Measurements from ENCODE around the gene RCOR1. TPM values are rescaled to one million over a fixed set of nuclear protein-coding genes. Genes with fewer than 3 reads are reported as not detected.
"Not testable (repeated sequence)": the region's sequence is repeated elsewhere in the genome, so short reads cannot be mapped to it uniquely, and the experiment has no call there.

RCOR1 gene
- 19.7 and 38.3 TPM in 2 replicates for total RNA-seq

GRCh38 chr14:102591944-102592762 lies at the start of gene RCOR1:
Gene RCOR1, plus strand, starts transcription at chr14:102592649. Its CDS starts 238 bp downstream, at chr14:102592887.
- FAIRE-seq (no peak), DNase-seq (ENCODE audit: low read depth) (peak; percentile 81)
- peaks cover 3% of the 10 kb centered on the region for H3K36me3 ChIP-seq (ENCODE audit: control insufficient read depth, insufficient read depth, low read length)
- no peaks in the 10 kb centered on the region for H3K27me3 ChIP-seq (ENCODE audit: control insufficient read depth, insufficient read depth, low read length)
- no peak for TF ChIP-seq CTCF (IDR thresholded peaks at IDR 0.05; ENCODE audit: insufficient read depth, low read length, severe bottlenecking)
- H3K4me3 ChIP-seq (ENCODE audit: low read depth, low read length): peak within 1 kb of the TSS; percentile 79

DNA sequence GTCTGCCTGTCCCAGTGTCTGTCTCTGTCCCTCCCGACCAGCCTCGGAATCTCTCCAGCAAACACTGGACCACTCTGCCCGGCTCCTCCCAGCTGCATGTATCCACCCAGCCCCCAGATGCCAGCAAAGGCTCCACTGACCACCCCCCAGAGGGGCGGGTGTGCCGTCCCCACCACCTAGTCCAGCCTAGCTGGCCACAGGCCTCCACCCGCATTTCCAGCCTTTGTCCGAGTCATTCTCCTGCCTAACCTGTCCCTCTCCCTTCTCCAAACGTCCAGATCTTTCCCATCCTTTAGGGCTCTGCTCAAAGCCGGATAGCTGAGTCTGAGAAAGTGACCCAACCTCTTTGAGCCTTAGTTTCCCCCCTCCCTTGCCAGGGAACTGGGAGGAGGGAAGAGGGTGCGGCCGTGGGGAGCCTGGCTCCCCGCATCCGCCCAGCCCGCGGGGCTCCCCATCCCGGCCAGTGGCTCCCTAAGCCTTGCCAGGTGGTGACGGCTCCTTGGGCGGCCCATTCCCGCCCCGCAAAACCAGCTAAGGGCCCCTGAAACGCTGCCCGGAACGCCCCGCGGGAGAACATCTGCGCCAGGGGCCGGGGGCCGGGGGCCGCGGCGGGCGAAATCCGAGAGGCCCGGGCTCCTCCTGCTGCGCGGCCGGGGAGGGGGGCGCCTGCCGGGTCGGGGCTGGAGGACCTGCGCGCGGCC lies 48.3 kb upstream of the RCOR1 start:
- FAIRE-seq (no peak), DNase-seq (ENCODE audit: low read depth) (no peak)
- Histone ChIP-seq H3K27me3 (ENCODE audit: control insufficient read depth, insufficient read depth, low read length) (no peaks in the 10 kb centered on the region), H3K36me3 (ENCODE audit: control insufficient read depth, insufficient read depth, low read length) (no peaks in the 10 kb centered on the region), H3K4me3 (ENCODE audit: low read depth, low read length) (no peak overlapping the region)
- no peak for TF ChIP-seq CTCF (IDR thresholded peaks at IDR 0.05; ENCODE audit: insufficient read depth, low read length, severe bottlenecking)

- H3K27me3 ChIP-seq (ENCODE audit: control insufficient read depth, insufficient read depth, low read length): no peaks in the 10 kb centered on the region
- H3K4me3 ChIP-seq (ENCODE audit: low read depth, low read length): peak overlapping the region; percentile 10
- H3K36me3 ChIP-seq (ENCODE audit: control insufficient read depth, insufficient read depth, low read length): no peaks in the 10 kb centered on the region
- no peak for TF ChIP-seq CTCF (IDR thresholded peaks at IDR 0.05; ENCODE audit: insufficient read depth, low read length, severe bottlenecking)
- FAIRE-seq (no peak), DNase-seq (ENCODE audit: low read depth) (no peak)
Observed at GRCh38 chr14:102544747-102545460, 47.5 kb upstream of the RCOR1 start.

DNA sequence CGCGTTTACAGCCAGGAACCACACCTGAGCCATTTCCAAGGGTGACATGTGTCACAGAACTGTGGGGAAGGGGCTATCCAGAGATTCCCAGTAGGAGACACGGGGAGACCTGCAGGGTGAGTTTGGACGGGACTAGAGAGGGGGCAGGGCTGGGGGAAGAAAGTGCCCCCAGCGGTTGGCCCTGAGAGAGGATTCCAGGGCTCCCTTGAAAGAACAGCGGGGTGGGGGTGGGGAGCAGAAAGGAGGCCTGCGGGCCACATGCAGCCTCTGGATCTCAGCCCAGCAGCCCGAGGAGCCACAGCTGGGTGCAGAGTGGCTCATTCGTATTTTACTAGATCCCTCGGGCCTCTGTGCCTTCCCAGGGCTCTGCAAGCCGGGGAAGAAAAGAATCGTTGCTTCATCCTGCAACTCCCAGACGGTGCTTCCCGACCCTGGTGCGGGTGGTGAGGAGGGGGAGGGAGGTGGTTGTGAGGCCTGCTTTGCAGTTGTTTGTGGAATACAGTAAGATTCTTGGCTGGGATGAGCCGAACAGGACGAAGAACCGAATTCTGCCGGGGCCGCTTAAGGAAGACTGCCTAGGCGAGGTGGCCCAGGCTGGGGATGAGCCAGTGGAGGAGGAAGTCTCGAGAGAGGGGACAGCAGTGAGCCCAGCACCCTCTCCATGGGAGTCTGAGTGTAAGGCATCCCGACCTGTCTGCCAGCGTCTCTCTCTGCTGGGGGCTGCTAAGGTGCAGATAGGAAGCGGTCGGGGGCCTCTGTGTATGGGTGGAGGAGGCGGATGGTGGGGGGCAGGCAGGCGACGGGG lies 46.8 kb upstream of the RCOR1 start:
- FAIRE-seq: no peak
- TF ChIP-seq CTCF (IDR thresholded peaks at IDR 0.05; ENCODE audit: insufficient read depth, low read length, severe bottlenecking): no peak
- Histone ChIP-seq H3K4me3 (ENCODE audit: low read depth, low read length) (no peak overlapping the region), H3K27me3 (ENCODE audit: control insufficient read depth, insufficient read depth, low read length) (no peaks in the 10 kb centered on the region), H3K36me3 (ENCODE audit: control insufficient read depth, insufficient read depth, low read length) (no peaks in the 10 kb centered on the region)
- DNase-seq (ENCODE audit: low read depth): no peak

- H3K36me3 ChIP-seq (ENCODE audit: control insufficient read depth, insufficient read depth, low read length): no peaks in the 10 kb centered on the region
- DNase-seq (ENCODE audit: low read depth): no peak
- no peak for TF ChIP-seq CTCF (IDR thresholded peaks at IDR 0.05; ENCODE audit: insufficient read depth, low read length, severe bottlenecking)
Observed at GRCh38 chr14:102548616-102549240, 43.7 kb upstream of the RCOR1 start.

GRCh38 chr14:102550927-102551401 lies 41.5 kb upstream of the RCOR1 start:
- H3K4me3 ChIP-seq (ENCODE audit: low read depth, low read length); DNase-seq (ENCODE audit: low read depth); FAIRE-seq; H3K36me3 ChIP-seq (ENCODE audit: control insufficient read depth, insufficient read depth, low read length); H3K27me3 ChIP-seq (ENCODE audit: control insufficient read depth, insufficient read depth, low read length): not testable (repeated sequence)

More at GRCh38 chr14:102548616-102549240, 43.7 kb upstream of the RCOR1 start:
- FAIRE-seq: no peak
- Histone ChIP-seq H3K4me3 (ENCODE audit: low read depth, low read length) (no peak overlapping the region), H3K27me3 (ENCODE audit: control insufficient read depth, insufficient read depth, low read length) (no peaks in the 10 kb centered on the region)

Measured in bronchial epithelial cell (primary cell).